NCI-H128 (cell line): ENCODE measurements around the gene ENOX1.
A peak's percentile ranks its signal among the peaks of the same experiment; 100 is the strongest.

ENCODE experiments used
- DNase-seq: peaks from one replicate; lab custom pipeline; 2025; ENCODE audit not compliant: unreplicated experiment; lab: John Stamatoyannopoulos, UW

ENOX1 gene

GRCh38 chr13:43326100-43326499 lies 460.7 kb downstream of the ENOX1 start:
- DNase-seq: no peak

- DNase-seq: no peak
Measured at GRCh38 chr13:43325636-43326035, 461.1 kb downstream of the ENOX1 start.

- DNase-seq: no peak
Measured at GRCh38 chr13:43324129-43324528, 462.6 kb downstream of the ENOX1 start.

- DNase-seq: no peak
Measured at GRCh38 chr13:43319617-43320444, 466.9 kb downstream of the ENOX1 start.

- DNase-seq: no peak
Measured at GRCh38 chr13:43316946-43317353, 469.8 kb downstream of the ENOX1 start.

- DNase-seq: no peak
Measured at GRCh38 chr13:43316281-43316680, 470.5 kb downstream of the ENOX1 start.

GRCh38 chr13:43315522-43315921 lies 471.2 kb downstream of the ENOX1 start:
- no peak for DNase-seq

GRCh38 chr13:43309311-43309710 lies 477.5 kb downstream of the ENOX1 start:
- no peak for DNase-seq

- DNase-seq: peak; percentile 62
Measured at GRCh38 chr13:43307921-43308433, 478.8 kb downstream of the ENOX1 start.

- no peak for DNase-seq
Measured at GRCh38 chr13:43307221-43307920, 479.4 kb downstream of the ENOX1 start.

- DNase-seq: no peak
Measured at GRCh38 chr13:43306372-43306771, 480.4 kb downstream of the ENOX1 start.

GRCh38 chr13:43305416-43305815 lies 481.4 kb downstream of the ENOX1 start:
- DNase-seq: no peak

- DNase-seq: no peak
Measured at GRCh38 chr13:43304945-43305344, 481.8 kb downstream of the ENOX1 start.

GRCh38 chr13:43304449-43304848 lies 482.3 kb downstream of the ENOX1 start:
- no peak for DNase-seq

GRCh38 chr13:43303033-43303729 lies 483.6 kb downstream of the ENOX1 start:
- DNase-seq: no peak

- no peak for DNase-seq
Measured at GRCh38 chr13:43301346-43301969, 485.3 kb downstream of the ENOX1 start.

- DNase-seq: no peak
Measured at GRCh38 chr13:43300865-43301264, 485.9 kb downstream of the ENOX1 start.

GRCh38 chr13:43299374-43299773 lies 487.4 kb downstream of the ENOX1 start:
- DNase-seq: no peak

GRCh38 chr13:43298816-43299215 lies 488.0 kb downstream of the ENOX1 start:
- no peak for DNase-seq

GRCh38 chr13:43297967-43298678 lies 488.6 kb downstream of the ENOX1 start:
- DNase-seq: no peak
